ENCODE data around the gene RALGAPA2. TPM values are rescaled to one million over a fixed set of nuclear protein-coding genes. Genes with fewer than 3 reads are reported as not detected.

Gene RALGAPA2
- total RNA-seq, result 10 to 100 TPM; 26.6 to 33.9 (median 33.1) TPM
- total RNA-seq (2013), result 29.5 TPM

DNA sequence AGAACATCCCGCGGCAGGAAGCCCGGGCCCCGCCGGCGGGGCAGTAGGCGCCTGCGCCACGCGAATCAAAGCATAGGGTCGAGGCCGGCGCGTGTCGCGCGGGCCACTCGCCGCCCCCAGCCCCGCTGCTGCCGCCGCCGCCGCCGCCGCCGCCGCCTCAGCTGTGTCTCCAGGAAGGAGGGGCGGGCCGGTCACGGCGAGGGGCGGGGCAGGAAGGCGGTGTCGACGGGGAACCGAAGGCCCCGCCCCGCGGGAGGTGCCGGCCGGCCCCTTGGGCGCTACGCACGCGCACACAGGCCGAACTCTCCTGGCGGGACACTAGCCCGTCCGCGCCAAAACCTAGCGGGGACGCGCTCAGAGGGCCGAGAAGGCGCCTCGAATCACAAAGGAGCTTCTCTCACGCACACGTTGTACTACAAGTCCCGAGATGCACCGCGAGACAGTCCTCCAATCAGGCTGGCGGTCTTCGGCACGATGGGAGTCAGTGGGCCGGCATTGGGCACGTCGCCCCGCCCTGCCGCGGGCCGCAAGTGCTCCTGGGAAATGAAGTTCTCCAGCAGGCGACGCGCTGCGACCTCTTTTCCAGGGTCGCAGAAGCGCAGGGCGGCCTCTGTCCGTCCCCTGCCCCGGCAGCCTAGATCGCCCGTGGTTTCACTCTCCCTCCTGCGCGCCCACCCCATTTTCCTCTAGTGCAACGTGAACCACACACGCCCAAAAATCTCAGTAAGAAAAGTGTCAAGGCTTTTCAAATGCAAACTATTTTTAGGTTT is at the start of gene RALGAPA2:
Gene RALGAPA2 (minus strand): TSS at position 171 of the 770 bp plus-strand sequence. CDS start 164 bp downstream, at position 7.
- H3K4me3 Mint-ChIP-seq, result peak within 1 kb of the TSS; percentile 93
- H3K4me3 ChIP-seq (ENCODE audit: low read length), result peak within 1 kb of the TSS; percentile 57

DNA sequence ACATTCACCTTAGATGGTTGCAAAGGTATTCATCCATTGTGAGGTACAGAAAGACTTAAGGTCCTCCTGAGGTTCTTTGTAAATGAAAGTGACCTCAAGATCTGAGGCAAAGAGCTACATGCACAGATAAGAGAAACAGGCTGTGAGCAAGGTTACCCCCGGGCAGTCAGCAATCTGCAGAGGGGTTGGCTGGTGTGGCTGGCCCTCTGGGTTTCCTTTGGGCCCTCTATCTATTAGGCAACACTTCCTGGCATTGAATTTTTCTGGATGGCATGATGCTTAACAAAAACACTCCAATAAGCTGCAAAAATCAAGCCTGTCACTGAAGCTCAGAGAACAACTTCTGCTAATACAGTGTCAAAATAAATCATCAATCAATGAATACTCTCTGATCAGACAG is 48.9 kb upstream of the RALGAPA2 start:
- H3K27ac Mint-ChIP-seq, result no peak overlapping the region
- Histone ChIP-seq H3K4me1 (ENCODE audit: control insufficient read depth, insufficient read depth, low read length) (no peaks in the 10 kb centered on the region), H3K36me3 (ENCODE audit: control insufficient read depth, insufficient read depth, low read length) (no peaks in the 10 kb centered on the region), H3K27me3 (ENCODE audit: control insufficient read depth, insufficient read depth, low read length) (no peaks in the 10 kb centered on the region), H3K4me3 (ENCODE audit: low read length) (no peak overlapping the region), H3K9me3 (ENCODE audit: control insufficient read depth, insufficient read depth, low read length) (no peaks in the 10 kb centered on the region), H3K27ac (ENCODE audit: low read length) (no peak overlapping the region)
- no peaks in the 10 kb centered on the region for H3K9me3 Mint-ChIP-seq
- H3K4me3 Mint-ChIP-seq, result no peak overlapping the region
- TF ChIP-seq, protein P1, sequence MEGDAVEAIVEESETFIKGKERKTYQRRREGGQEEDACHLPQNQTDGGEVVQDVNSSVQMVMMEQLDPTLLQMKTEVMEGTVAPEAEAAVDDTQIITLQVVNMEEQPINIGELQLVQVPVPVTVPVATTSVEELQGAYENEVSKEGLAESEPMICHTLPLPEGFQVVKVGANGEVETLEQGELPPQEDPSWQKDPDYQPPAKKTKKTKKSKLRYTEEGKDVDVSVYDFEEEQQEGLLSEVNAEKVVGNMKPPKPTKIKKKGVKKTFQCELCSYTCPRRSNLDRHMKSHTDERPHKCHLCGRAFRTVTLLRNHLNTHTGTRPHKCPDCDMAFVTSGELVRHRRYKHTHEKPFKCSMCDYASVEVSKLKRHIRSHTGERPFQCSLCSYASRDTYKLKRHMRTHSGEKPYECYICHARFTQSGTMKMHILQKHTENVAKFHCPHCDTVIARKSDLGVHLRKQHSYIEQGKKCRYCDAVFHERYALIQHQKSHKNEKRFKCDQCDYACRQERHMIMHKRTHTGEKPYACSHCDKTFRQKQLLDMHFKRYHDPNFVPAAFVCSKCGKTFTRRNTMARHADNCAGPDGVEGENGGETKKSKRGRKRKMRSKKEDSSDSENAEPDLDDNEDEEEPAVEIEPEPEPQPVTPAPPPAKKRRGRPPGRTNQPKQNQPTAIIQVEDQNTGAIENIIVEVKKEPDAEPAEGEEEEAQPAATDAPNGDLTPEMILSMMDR (IDR thresholded peaks at IDR 0.05), result no peak
- no peaks in the 10 kb centered on the region for H3K4me1 Mint-ChIP-seq
- H3K36me3 Mint-ChIP-seq, result no peaks in the 10 kb centered on the region
- DNase-seq (no peak), ATAC-seq (no peak)
- 8% methylated on average over 1 of the region's 1 CpG for WGBS (ENCODE audit: insufficient coverage)
- peaks cover 0 to 24% of the 10 kb centered on the region in 2 donors for H3K27me3 Mint-ChIP-seq (ENCODE audit: low read depth in 2 of 2)
- intact Hi-C loops (cut with micrococcal nuclease), result no loop called here

More for the DNA sequence above, at the start of gene RALGAPA2:
- Histone ChIP-seq H3K27ac (ENCODE audit: low read length) (peak within 1 kb of the TSS; percentile 87), H3K27me3 (ENCODE audit: control insufficient read depth, insufficient read depth, low read length) (no peaks in the 10 kb centered on the region), H3K4me1 (ENCODE audit: control insufficient read depth, insufficient read depth, low read length) (peaks cover 17% of the 10 kb centered on the region), H3K9me3 (ENCODE audit: control insufficient read depth, insufficient read depth, low read length) (no peaks in the 10 kb centered on the region), H3K36me3 (ENCODE audit: control insufficient read depth, insufficient read depth, low read length) (no peaks in the 10 kb centered on the region)
- H3K36me3 Mint-ChIP-seq, result no peaks in the 10 kb centered on the region
- H3K27me3 Mint-ChIP-seq (ENCODE audit: low read depth in 2 of 2), result no peaks in the 10 kb centered on the region
- H3K4me1 Mint-ChIP-seq, result peaks cover 32 to 34% of the 10 kb centered on the region in 2 donors
- intact Hi-C loops (cut with micrococcal nuclease), result loop anchor here (5.0 to 10.0 kb wide), 3 partner anchors 498 to 660 kb away; partner anchors contain the start of genes CFAP61, CRNKL1 and XRN2
- peak; percentile 93 to 96 for DNase-seq
- no peaks in the 10 kb centered on the region for H3K9me3 Mint-ChIP-seq
- peak within 1 kb of the TSS; percentile 89 to 94 for H3K27ac Mint-ChIP-seq
- TF ChIP-seq, protein P1 (IDR thresholded peaks at IDR 0.05), result no peak
- under 1% methylated on average over 87 of the region's 87 CpGs for WGBS (ENCODE audit: insufficient coverage)
- ATAC-seq, result peak; percentile 92 to 98 (median 94)

DNA sequence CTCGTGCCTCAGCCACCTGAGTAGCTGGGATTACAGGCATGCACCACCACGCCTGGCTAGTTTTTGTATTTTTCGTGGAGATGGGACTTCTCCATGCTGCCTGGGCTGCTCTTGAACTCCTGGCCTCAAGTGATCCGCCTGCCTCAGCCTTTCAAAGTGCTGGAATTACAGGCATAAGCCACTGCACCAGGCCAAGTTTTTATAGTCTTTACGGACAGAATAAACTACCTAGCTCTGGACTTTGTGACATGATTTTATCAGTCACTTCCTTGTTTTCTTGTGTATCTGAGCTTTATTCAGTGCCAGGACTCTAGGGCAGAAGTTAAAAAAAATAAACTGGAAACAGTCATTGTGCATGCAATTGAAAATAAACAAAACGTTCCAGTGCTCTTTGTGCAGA is 46.7 kb upstream of the RALGAPA2 start:
- DNase-seq (no peak), ATAC-seq (no peak)
- H3K9me3 Mint-ChIP-seq, result no peaks in the 10 kb centered on the region
- no peak overlapping the region for H3K4me3 Mint-ChIP-seq
- H3K27ac Mint-ChIP-seq, result no peak overlapping the region
- Histone ChIP-seq H3K9me3 (ENCODE audit: control insufficient read depth, insufficient read depth, low read length) (no peaks in the 10 kb centered on the region), H3K4me1 (ENCODE audit: control insufficient read depth, insufficient read depth, low read length) (peaks cover 3% of the 10 kb centered on the region), H3K27ac (ENCODE audit: low read length) (no peak overlapping the region), H3K36me3 (ENCODE audit: control insufficient read depth, insufficient read depth, low read length) (no peaks in the 10 kb centered on the region), H3K4me3 (ENCODE audit: low read length) (no peak overlapping the region), H3K27me3 (ENCODE audit: control insufficient read depth, insufficient read depth, low read length) (no peaks in the 10 kb centered on the region)
- peaks cover 4 to 14% of the 10 kb centered on the region in 2 donors for H3K27me3 Mint-ChIP-seq (ENCODE audit: low read depth in 2 of 2)
- TF ChIP-seq, protein P1 (IDR thresholded peaks at IDR 0.05), result no peak
- WGBS (ENCODE audit: insufficient coverage), result 70% methylated on average over 6 of the region's 6 CpGs
- H3K4me1 Mint-ChIP-seq, result no peaks in the 10 kb centered on the region
- intact Hi-C loops (cut with micrococcal nuclease), result no loop called here
- no peaks in the 10 kb centered on the region for H3K36me3 Mint-ChIP-seq

Data from natural killer cell (primary cell).